OCI-LY1 (cell line): ENCODE results near the gene AMER2.

Experiments
- H2AFZ ChIP-seq: fragments of 200-600 bp; sonication (generic), shearing (Covaris generic); 2 replicates; pipeline ENCODE4 v1.6.0; 2014; ENCODE audit warnings: antibody characterized with exemption, mild to moderate bottlenecking, low read length
- H3F3A ChIP-seq: fragments of 200-600 bp; sonication (generic), shearing (Covaris generic); 2 replicates; pipeline ENCODE4 v1.6.0; 2014; ENCODE audit warnings: mild to moderate bottlenecking, antibody characterized with exemption, low read length, moderate library complexity; ENCODE audit not compliant: insufficient read depth
- H3K27ac ChIP-seq: fragments of 200-600 bp; sonication (generic); 2 replicates; pipeline ENCODE4 v1.5.1; 2014; ENCODE audit warnings: low read length, mixed run types, mild to moderate bottlenecking, low read depth; ENCODE audit not compliant: poor library complexity, severe bottlenecking
- H3K27me3 ChIP-seq: fragments of 200-600 bp; sonication (generic); 2 replicates; pipeline ENCODE4 v1.6.0; 2014; ENCODE audit warnings: antibody characterized with exemption, mild to moderate bottlenecking, low read length, moderate library complexity; ENCODE audit not compliant: insufficient read depth
- H3K36me3 ChIP-seq: fragments of 200-600 bp; sonication (generic); 2 replicates; pipeline ENCODE4 v1.6.1; 2014; ENCODE audit warnings: mild to moderate bottlenecking, antibody characterized with exemption, low read length, moderate library complexity, mixed read lengths; ENCODE audit not compliant: insufficient read depth
- H3K4me1 ChIP-seq: fragments of 200-600 bp; sonication (generic); 2 replicates; pipeline ENCODE4 v1.5.1; 2014; ENCODE audit warnings: mild to moderate bottlenecking, low read length, moderate library complexity; ENCODE audit not compliant: insufficient read depth, severe bottlenecking
- H3K4me2 ChIP-seq: fragments of 200-600 bp; sonication (generic), shearing (Covaris generic); 2 replicates; pipeline ENCODE4 v1.6.1; 2014; ENCODE audit warnings: low read length
- H3K4me3 ChIP-seq: fragments of 200-600 bp; sonication (generic); 2 replicates; pipeline ENCODE4 v1.5.1; 2014; ENCODE audit warnings: low read length, low read depth, mild to moderate bottlenecking, mixed read lengths; ENCODE audit not compliant: poor library complexity, severe bottlenecking
- H3K79me2 ChIP-seq: fragments of 200-600 bp; shearing (Covaris generic); 2 replicates; pipeline ENCODE4 v1.6.1; 2016; ENCODE audit warnings: mixed run types, low read length, mixed read lengths; ENCODE audit not compliant: insufficient read depth
- H3K9ac ChIP-seq: fragments of 200-600 bp; sonication (generic), shearing (Covaris generic); 2 replicates; pipeline ENCODE4 v1.6.1; 2014; ENCODE audit warnings: mild to moderate bottlenecking, low read length, mixed read lengths
- H3K9me2 ChIP-seq: fragments of 200-600 bp; sonication (generic), shearing (Covaris generic); 2 replicates; pipeline ENCODE4 v1.6.1; 2014; ENCODE audit warnings: low read depth, mild to moderate bottlenecking, low read length, mixed read lengths
- H3K9me3 ChIP-seq: fragments of 200-600 bp; shearing (Covaris generic); 2 replicates; pipeline ENCODE4 v1.6.1; 2014; ENCODE audit warnings: low read length, mixed read lengths
- H4K20me1 ChIP-seq: fragments of 200-600 bp; sonication (generic), shearing (Covaris generic); 2 replicates; pipeline ENCODE4 v1.6.0; 2016; ENCODE audit warnings: mild to moderate bottlenecking, low read length; ENCODE audit not compliant: insufficient read depth
- EZH2 ChIP-seq: fragments of 200-600 bp; sonication (generic), shearing (Covaris generic); IDR thresholded peaks from 2 replicates; pipeline ENCODE4 v1.8.0; 2017; ENCODE audit warnings: borderline replicate concordance, mixed run types, mild to moderate bottlenecking, antibody characterized with exemption, low read length, moderate library complexity, mixed read lengths
- TF ChIP-seq, protein P1 (sequence below): fragments of 200-600 bp; sonication (generic), shearing (Covaris generic); IDR thresholded peaks from 2 replicates; pipeline ENCODE4 v1.5.1; 2017; ENCODE audit warnings: mild to moderate bottlenecking, antibody characterized with exemption, low read length, moderate library complexity, mixed read lengths

Gene AMER2

DNA sequence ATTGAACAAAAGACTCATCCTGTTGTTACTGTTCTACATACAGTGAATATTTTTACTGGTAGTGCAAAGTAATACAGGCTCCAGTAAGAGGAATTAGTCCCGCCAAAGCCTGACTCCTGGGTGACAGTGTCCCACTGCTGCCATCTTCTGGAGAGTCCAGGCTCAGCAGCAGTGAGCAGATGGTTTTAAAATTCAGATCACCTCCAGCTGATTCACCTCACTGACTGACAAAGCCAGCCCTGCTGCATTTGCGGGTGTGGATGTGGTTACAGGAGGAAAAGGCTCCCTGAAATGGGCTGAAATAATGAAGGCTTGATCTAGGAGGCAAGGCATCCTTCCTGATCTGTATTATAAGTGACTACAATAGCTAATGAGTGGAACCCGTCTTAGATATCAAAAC is 57.9 kb downstream of the AMER2 start:
- Histone ChIP-seq H3K4me1 (no peaks in the 10 kb centered on the region), H3F3A (no peaks in the 10 kb centered on the region), H3K9me2 (no peaks in the 10 kb centered on the region), H4K20me1 (no peaks in the 10 kb centered on the region), H3K36me3 (no peaks in the 10 kb centered on the region), H2AFZ (no peak overlapping the region), H3K4me3 (no peak overlapping the region), H3K9me3 (no peaks in the 10 kb centered on the region), H3K9ac (no peak overlapping the region), H3K79me2 (no peaks in the 10 kb centered on the region), H3K4me2 (no peak overlapping the region), H3K27me3 (no peaks in the 10 kb centered on the region), H3K27ac (no peak overlapping the region)
- TF ChIP-seq, protein P1, sequence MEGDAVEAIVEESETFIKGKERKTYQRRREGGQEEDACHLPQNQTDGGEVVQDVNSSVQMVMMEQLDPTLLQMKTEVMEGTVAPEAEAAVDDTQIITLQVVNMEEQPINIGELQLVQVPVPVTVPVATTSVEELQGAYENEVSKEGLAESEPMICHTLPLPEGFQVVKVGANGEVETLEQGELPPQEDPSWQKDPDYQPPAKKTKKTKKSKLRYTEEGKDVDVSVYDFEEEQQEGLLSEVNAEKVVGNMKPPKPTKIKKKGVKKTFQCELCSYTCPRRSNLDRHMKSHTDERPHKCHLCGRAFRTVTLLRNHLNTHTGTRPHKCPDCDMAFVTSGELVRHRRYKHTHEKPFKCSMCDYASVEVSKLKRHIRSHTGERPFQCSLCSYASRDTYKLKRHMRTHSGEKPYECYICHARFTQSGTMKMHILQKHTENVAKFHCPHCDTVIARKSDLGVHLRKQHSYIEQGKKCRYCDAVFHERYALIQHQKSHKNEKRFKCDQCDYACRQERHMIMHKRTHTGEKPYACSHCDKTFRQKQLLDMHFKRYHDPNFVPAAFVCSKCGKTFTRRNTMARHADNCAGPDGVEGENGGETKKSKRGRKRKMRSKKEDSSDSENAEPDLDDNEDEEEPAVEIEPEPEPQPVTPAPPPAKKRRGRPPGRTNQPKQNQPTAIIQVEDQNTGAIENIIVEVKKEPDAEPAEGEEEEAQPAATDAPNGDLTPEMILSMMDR: peak; percentile 86
- TF ChIP-seq EZH2: no peak

- H3K4me2 ChIP-seq: no peak overlapping the region
These were observed 59.3 kb downstream of the AMER2 start for GRCh38 chr13:25112695-25113255.

More at GRCh38 chr13:25112695-25113255, 59.3 kb downstream of the AMER2 start:
- no peaks in the 10 kb centered on the region for H3K36me3 ChIP-seq
- no peak overlapping the region for H3K27ac ChIP-seq
- no peak overlapping the region for H3K9ac ChIP-seq
- no peak overlapping the region for H3K4me3 ChIP-seq
- H3K27me3 ChIP-seq: no peaks in the 10 kb centered on the region
- no peaks in the 10 kb centered on the region for H3K9me2 ChIP-seq
- H3K79me2 ChIP-seq: no peaks in the 10 kb centered on the region
- no peak for TF ChIP-seq EZH2
- TF ChIP-seq, protein P1: no peak
- H3K9me3 ChIP-seq: no peaks in the 10 kb centered on the region
- H2AFZ ChIP-seq: no peak overlapping the region
- no peaks in the 10 kb centered on the region for H3K4me1 ChIP-seq
- H3F3A ChIP-seq: no peaks in the 10 kb centered on the region
- no peaks in the 10 kb centered on the region for H4K20me1 ChIP-seq
